ENCODE measurements around the gene CPA4. TPM values are rescaled to one million over a fixed set of nuclear protein-coding genes. Genes with fewer than 3 reads are reported as not detected.

The CPA4 gene
- polyA plus RNA-seq, 1 donor from 2014 or later = 8.9 TPM

GRCh38 chr7:130353196-130353595 is 60.2 kb downstream of the CPA4 start:
- Histone ChIP-seq H3F3A (ENCODE audit: insufficient read depth, low read length, poor library complexity, severe bottlenecking) (peaks cover 11% of the 10 kb centered on the region), H3K4me2 (ENCODE audit: low read length) (no peak overlapping the region), H3K36me3 (ENCODE audit: insufficient read depth, low read length) (no peaks in the 10 kb centered on the region), H3K27ac (ENCODE audit: low read length) (peak overlapping the region; percentile 99), H3K79me2 (replicated peaks; ENCODE audit: insufficient read depth, low read length) (no peaks in the 10 kb centered on the region), H3K27me3 (ENCODE audit: insufficient read depth, low read depth, low read length) (no peaks in the 10 kb centered on the region), H3K4me3 (ENCODE audit: low read length) (peak overlapping the region; percentile 54), H3K9me3 (ENCODE audit: low read length) (no peaks in the 10 kb centered on the region), H3K9me2 (ENCODE audit: insufficient read depth, low read length) (no peaks in the 10 kb centered on the region), H4K20me1 (ENCODE audit: insufficient read depth) (no peaks in the 10 kb centered on the region), H2AFZ (ENCODE audit: low read depth, low read length) (no peak overlapping the region), H3K9ac (ENCODE audit: low read length) (peak overlapping the region; percentile 82)
- TF ChIP-seq TAF1 (IDR thresholded peaks at IDR 0.05; ENCODE audit: low read depth) = no peak
- TF ChIP-seq EP300 (conservative IDR thresholded peaks at IDR 0.05; ENCODE audit: poor library complexity, severe bottlenecking) = no peak
- peak; percentile 15 for TF ChIP-seq REST (IDR thresholded peaks at IDR 0.05; ENCODE audit: borderline replicate concordance)

GRCh38 chr7:130356121-130356875 is 63.3 kb downstream of the CPA4 start:
- no peaks in the 10 kb centered on the region for H3K79me2 ChIP-seq (replicated peaks; ENCODE audit: insufficient read depth, low read length)
- H3K4me3 ChIP-seq (ENCODE audit: low read length) = no peak overlapping the region
- H2AFZ ChIP-seq (ENCODE audit: low read depth, low read length) = no peak overlapping the region
- H3K27ac ChIP-seq (ENCODE audit: low read length) = peak overlapping the region; percentile 99
- no peaks in the 10 kb centered on the region for H4K20me1 ChIP-seq (ENCODE audit: insufficient read depth)
- peak overlapping the region; percentile 51 for H3K9ac ChIP-seq (ENCODE audit: low read length)
- H3K9me3 ChIP-seq (ENCODE audit: low read length) = no peaks in the 10 kb centered on the region
- H3K27me3 ChIP-seq (ENCODE audit: insufficient read depth, low read depth, low read length) = no peaks in the 10 kb centered on the region
- no peaks in the 10 kb centered on the region for H3K9me2 ChIP-seq (ENCODE audit: insufficient read depth, low read length)
- no peaks in the 10 kb centered on the region for H3K36me3 ChIP-seq (ENCODE audit: insufficient read depth, low read length)
- TF ChIP-seq MXI1 (conservative IDR thresholded peaks at IDR 0.05; ENCODE audit: poor library complexity, severe bottlenecking) = no peak
- TF ChIP-seq TAF1 (IDR thresholded peaks at IDR 0.05; ENCODE audit: low read depth) = no peak
- peak; percentile 100 for TF ChIP-seq REST (IDR thresholded peaks at IDR 0.05; ENCODE audit: borderline replicate concordance)
- TF ChIP-seq EP300 (conservative IDR thresholded peaks at IDR 0.05; ENCODE audit: poor library complexity, severe bottlenecking) = peak; percentile 72
- no peak for TF ChIP-seq CTCF (IDR thresholded peaks at IDR 0.05; ENCODE audit: poor library complexity, severe bottlenecking)
- TF ChIP-seq RAD21 (conservative IDR thresholded peaks at IDR 0.05) = peak; percentile 28
- peak; percentile 30 for TF ChIP-seq SMC3 (conservative IDR thresholded peaks at IDR 0.05; ENCODE audit: poor library complexity)
- peak; percentile 77 for TF ChIP-seq POLR2AphosphoS5 (IDR thresholded peaks at IDR 0.05)
- no peak for TF ChIP-seq EZH2 (IDR thresholded peaks at IDR 0.05; ENCODE audit: borderline replicate concordance, insufficient read depth, low read length, poor library complexity, severe bottlenecking)
- no peak overlapping the region for H3K4me2 ChIP-seq (ENCODE audit: low read length)
- H3F3A ChIP-seq (ENCODE audit: insufficient read depth, low read length, poor library complexity, severe bottlenecking) = peaks cover 11% of the 10 kb centered on the region
